GM12891 (cell line): Measurements from ENCODE around the gene CACNB3.

ENCODE experiments used
- POLR2A ChIP-seq: IDR thresholded peaks from 2 replicates; pipeline ENCODE4 v1.6.1; 2011; ENCODE audit warnings: low read depth, low read length, control low read depth
- POLR2AphosphoS5 ChIP-seq: IDR thresholded peaks from 2 replicates; pipeline ENCODE4 v1.6.1; 2011; ENCODE audit warnings: low read depth, low read length, control low read depth
- SPI1 ChIP-seq: IDR thresholded peaks from 2 replicates; pipeline ENCODE4 v1.6.1; 2011; ENCODE audit warnings: low read depth, low read length, control low read depth
- TAF1 ChIP-seq: IDR thresholded peaks from 2 replicates; pipeline ENCODE4 v1.6.1; 2011; ENCODE audit warnings: low read depth, low read length, control low read depth

DNA sequence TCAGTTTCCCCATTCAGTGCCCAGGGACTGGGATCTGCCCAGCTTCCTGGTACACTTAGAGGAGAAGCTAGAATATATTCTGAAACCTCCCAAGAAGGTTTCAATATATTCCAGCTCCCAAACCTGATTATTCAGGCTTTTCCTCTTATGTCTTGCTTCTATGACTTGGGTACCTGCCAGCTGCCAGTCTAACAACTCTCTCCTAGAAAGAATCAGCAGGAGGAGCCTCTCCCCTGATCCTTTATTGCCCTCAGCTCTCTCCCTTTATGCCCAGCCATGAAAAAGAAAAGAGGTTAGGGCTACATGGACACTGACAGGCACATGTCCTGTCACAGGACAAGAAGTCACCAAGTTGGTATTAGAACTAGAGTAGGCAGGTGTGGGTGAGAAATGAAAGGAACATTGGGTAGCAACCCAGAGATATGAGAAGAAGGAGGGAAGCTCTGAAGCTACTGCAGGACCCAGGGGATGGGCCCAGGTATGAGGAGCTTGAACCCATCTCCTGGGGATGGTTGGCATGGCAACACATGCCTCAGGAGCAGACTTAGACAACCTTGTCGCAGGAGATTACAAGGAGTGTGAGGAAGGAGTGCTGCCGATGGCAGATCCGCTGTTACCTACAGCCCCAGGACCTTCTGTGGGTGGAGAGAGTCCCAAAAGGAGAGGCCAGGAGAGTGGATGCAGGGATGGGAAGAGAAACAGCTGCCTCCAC lies 2.0 kb upstream of the CACNB3 start:
- TF ChIP-seq POLR2A = no peak
- no peak for TF ChIP-seq SPI1
- TF ChIP-seq POLR2AphosphoS5 = no peak
- no peak for TF ChIP-seq TAF1
